LNCAP (cell line): ENCODE measurements around the gene ZNF136.
A peak's percentile ranks its signal among the peaks of the same experiment; 100 is the strongest.

Experiments used
- TF ChIP-seq, protein P1 (sequence below): fragments of 450-650 bp; IDR thresholded peaks from 2 replicates; pipeline ENCODE4 v1.5.1; 2017; ENCODE audit warnings: mild to moderate bottlenecking

ZNF136 gene

DNA sequence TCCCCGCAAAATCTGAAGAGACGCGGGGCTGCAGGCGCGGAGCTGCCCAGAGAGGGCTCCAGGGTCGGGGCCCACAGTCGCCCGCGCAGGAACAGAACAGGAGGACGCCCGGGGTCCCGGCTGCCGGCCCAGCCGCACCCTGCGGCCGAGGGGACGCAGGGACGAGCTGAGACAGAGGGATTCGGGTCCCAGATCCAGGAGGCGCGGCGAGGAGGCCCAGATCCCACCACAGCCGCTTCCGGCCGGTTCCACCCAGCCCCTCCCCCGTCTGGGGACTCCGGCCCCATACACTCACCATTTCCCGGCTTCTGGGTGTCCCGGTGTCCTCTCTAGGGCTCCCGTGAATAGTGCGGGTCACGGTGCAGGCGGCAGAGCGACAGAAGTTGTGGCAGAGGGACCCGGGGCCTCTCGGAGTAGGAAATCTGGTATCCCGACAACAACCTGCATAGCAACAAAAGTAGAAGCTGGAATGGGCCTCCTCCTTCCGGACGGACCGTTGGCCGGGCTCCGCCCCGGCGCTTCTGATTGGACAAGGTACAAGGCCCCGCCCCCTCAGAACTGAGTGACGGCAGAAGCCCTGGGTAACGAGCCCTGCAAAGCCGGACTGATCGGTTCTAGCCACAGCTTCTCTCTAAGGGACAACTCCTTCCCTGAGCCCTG is 22.9 kb upstream of the ZNF136 start, which contains the start of gene ZNF20:
Gene ZNF20 (minus strand): TSS at position 466 of the 660 bp plus-strand sequence. CDS start 168 bp downstream, at position 298.
- TF ChIP-seq, protein P1, sequence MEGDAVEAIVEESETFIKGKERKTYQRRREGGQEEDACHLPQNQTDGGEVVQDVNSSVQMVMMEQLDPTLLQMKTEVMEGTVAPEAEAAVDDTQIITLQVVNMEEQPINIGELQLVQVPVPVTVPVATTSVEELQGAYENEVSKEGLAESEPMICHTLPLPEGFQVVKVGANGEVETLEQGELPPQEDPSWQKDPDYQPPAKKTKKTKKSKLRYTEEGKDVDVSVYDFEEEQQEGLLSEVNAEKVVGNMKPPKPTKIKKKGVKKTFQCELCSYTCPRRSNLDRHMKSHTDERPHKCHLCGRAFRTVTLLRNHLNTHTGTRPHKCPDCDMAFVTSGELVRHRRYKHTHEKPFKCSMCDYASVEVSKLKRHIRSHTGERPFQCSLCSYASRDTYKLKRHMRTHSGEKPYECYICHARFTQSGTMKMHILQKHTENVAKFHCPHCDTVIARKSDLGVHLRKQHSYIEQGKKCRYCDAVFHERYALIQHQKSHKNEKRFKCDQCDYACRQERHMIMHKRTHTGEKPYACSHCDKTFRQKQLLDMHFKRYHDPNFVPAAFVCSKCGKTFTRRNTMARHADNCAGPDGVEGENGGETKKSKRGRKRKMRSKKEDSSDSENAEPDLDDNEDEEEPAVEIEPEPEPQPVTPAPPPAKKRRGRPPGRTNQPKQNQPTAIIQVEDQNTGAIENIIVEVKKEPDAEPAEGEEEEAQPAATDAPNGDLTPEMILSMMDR = no peak

DNA sequence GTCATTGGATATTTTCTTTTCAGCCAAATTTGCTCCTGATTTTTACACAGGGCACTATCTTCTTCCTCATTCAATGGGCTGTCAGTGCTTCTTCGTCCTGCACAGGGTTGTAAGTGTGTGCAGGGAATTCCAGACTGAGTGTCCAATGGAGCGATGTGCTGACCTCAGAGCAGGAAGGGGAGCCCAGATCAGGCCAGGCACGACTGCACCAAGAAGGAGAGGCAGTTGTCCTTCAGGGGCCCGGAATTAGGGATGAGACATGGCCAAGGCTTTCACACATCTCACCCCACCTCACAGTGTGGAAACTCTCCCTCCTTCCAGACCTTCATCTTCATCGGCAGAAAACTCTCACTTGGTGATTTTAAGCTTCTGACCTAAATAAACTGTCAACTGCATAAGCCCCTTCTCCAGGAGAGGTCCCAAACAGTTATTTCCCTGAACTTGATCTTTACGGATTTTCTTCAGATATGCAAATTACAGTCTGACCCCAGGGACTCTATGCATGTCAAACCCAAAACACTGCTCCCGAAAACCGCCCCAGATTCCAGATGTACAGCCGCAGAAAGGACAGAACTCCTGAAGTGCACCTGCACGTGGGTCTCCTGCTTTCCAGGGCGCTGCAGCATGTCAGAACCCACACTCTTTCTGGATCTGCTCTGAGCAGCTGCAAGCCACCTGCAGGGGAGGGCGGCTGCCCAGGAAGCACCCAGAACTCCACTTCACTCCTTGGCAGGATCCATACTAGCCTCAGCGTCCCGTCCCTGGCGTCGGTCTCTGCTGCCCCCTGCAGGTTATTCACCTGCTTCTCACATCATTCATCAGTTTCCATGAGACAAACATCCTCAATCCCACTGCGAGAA is 22.1 kb upstream of the ZNF136 start:
- TF ChIP-seq, protein P1 = peak; percentile 86

DNA sequence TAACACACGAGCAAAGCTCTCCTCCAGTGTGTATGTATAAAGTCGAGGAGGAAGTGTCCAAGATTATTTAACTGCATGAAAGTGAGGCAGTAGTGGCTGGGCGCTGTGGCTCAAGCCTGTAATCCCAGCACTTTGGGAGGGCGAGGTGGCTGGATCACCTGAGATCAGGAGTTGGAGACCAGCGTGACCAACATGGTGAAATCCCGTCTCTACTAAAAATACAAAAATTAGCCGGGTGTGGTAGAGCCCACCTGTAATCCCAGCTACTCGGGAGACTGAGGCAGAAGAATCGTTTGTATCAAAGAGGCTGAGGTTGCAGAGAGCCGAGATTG is 21.5 kb upstream of the ZNF136 start:
- TF ChIP-seq, protein P1 = peak; percentile 32; the same call in 1 of the 2 replicates

DNA sequence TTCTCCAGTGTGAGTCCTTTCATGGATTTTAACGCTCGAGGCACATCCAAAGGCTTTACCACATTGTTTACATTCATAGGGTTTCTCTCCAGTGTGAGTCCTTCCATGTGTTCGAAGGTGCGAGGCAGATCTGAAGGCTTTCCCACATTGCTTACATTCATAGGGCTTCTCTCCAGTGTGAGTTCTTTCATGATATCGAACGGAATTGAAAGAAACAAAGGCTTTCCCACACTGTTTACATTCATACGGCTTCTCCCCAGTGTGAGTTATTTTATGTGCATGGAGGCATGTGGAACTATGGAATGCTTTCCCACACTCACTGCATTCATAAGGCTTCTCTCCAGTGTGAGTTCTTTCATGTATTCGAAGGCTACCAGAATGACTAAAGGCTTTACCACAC is 17.5 kb upstream of the ZNF136 start:
- TF ChIP-seq, protein P1 = no peak

DNA sequence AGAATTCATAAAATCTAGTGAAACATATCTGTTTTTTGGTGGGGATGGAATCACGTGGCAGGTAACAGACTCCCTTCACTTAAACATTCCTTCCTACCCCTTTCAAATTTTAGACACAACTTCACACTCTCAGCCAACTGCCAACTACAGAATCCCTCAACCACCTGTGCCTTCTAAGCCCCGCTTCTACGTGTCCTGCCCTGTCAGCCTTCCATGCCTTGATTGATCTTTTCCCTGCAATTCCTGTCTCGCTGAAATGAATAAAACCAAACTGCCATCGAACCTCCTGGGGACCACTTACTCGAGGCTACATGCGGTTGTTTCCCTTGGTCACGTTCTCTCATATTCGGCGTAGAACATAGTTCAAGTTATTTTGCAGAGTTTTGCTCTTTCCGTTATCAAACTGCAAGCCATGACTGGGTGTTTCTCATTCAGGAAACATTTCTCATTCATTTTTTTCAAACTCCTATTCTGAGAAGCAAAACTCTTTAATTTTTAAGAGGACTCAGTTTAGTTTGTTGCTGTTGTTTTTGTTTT is 7.5 kb upstream of the ZNF136 start:
- TF ChIP-seq, protein P1 = no peak

DNA sequence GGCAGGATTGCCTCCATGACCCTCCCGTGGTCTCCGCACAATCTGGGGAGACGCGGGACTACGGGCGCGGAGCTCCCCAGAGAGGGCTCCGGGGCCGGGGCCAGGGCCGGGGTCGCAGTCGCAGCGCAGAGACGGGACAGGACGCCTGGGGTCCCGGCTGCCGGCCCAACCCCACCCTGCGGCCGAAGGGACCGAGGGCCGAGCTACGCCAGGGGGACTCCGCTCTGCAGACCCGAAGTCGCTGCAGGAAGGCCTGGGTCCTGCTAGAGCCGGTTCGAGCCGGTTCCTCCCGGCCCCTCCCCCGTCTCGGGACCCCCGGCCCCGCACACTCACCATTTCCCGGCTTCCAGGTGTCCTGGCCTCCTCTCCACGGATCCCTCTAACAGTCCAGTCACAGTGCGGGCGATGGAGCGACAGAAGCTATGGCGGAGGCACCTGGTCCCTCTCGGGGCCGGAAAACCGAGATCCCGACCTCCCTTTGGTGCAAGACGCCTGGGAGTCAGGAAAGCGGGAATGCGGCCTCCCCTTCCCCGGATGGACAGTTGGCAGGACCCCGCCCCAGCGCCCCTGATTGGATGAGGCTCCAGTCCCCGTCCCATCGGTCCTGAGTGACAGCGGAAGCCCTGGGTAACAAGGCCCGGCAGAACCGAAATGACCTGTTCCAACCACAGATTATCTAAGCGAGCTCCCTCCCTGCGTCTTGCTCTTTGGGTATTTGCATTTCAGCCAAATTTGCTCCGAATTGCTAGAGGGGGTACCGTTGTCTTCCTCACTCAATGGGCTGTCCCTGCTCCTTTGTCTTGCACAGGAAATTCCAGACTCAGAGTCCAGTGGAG is 6.5 kb upstream of the ZNF136 start, which contains the start of gene ZNF625:
Gene ZNF625 (minus strand): TSS at position 512 of the 836 bp plus-strand sequence. CDS start 176 bp downstream, at position 336.
- TF ChIP-seq, protein P1 = no peak
